CD4-positive, alpha-beta T cell (primary cell): ENCODE data around the gene MXI1. TPM values are rescaled to one million over a fixed set of nuclear protein-coding genes. Genes with fewer than 3 reads are reported as not detected.

Source experiments
- ATAC-seq: fragments of 200-7000 bp; cut with Tn5 transposase; one replicate; pipeline ENCODE4 v1.10.0; 2022; ENCODE audit warnings: mild to moderate bottlenecking; ENCODE audit not compliant: poor library complexity
- CTCF ChIA-PET: fragments of 350-600 bp; sonication (Branson Sonifier 250); formaldehyde crosslinking; loops from one replicate; lab custom pipeline; 2021; ENCODE audit warnings: antibody characterized with exemption, inconsistent platforms; lab: Charles Lee
- POLR2A ChIA-PET: fragments of 350-600 bp; sonication (Branson Sonifier 250); formaldehyde crosslinking; loops from one replicate; lab custom pipeline; 2021; ENCODE audit warnings: antibody characterized with exemption, inconsistent platforms; lab: Charles Lee
- DNase-seq, 14 experiments: peaks; one replicate each; pipeline ENCODE4 v3.0.0-alpha.2; 2013 to 2020; ENCODE audit warnings: mixed read lengths in 2 of 14
- H3K27ac ChIP-seq, 2 donors: one replicate each; pipeline versions ENCODE4 v1.5.1 to v1.7.0; 2013; ENCODE audit warnings: low read length in 2 of 2, low read depth in 1 of 2, mild to moderate bottlenecking in 1 of 2
- H3K27me3 ChIP-seq, 2 experiments: 1 replicate in 1 of 2; 2 replicates in 1 of 2; pipeline versions ENCODE4 v1.6.1 to v1.7.0; 2013; ENCODE audit warnings: low read length in 2 of 2, control low read depth in 1 of 2, mild to moderate bottlenecking in 1 of 2, moderate library complexity in 1 of 2; ENCODE audit not compliant: insufficient read depth in 2 of 2, control insufficient read depth in 1 of 2
- H3K36me3 ChIP-seq: one replicate; pipeline ENCODE4 v1.6.1; 2013; ENCODE audit warnings: low read length, control low read depth; ENCODE audit not compliant: insufficient read depth
- H3K4me1 ChIP-seq: one replicate; pipeline ENCODE4 v1.6.1; 2013; ENCODE audit warnings: low read length, control low read depth; ENCODE audit not compliant: insufficient read depth
- H3K4me3 ChIP-seq: one replicate; pipeline ENCODE4 v1.5.1; 2013; ENCODE audit warnings: mild to moderate bottlenecking, low read length, moderate library complexity
- H3K9me3 ChIP-seq, 2 experiments: 1 replicate in 1 of 2; 2 replicates in 1 of 2; pipeline versions ENCODE4 v1.6.1 to v1.7.0; 2013; ENCODE audit warnings: low read length in 2 of 2, mild to moderate bottlenecking in 2 of 2, control low read depth in 1 of 2, moderate library complexity in 1 of 2; ENCODE audit not compliant: control insufficient read depth in 1 of 2, insufficient read depth in 1 of 2
- H3K27ac Mint-ChIP-seq: one replicate; pipeline ENCODE4 v1.8.0; 2020; ENCODE audit warnings: mixed read lengths
- H3K27me3 Mint-ChIP-seq: one replicate; pipeline ENCODE4 v1.8.0; 2021; ENCODE audit warnings: mixed read lengths
- H3K36me3 Mint-ChIP-seq: one replicate; pipeline ENCODE4 v1.8.0; 2021; ENCODE audit warnings: low read depth, mixed read lengths
- H3K4me1 Mint-ChIP-seq: one replicate; pipeline ENCODE4 v1.8.0; 2021; ENCODE audit warnings: low read depth, mixed read lengths
- H3K4me3 Mint-ChIP-seq: one replicate; pipeline ENCODE4 v1.8.0; 2020; ENCODE audit warnings: mild to moderate bottlenecking, mixed read lengths
- H3K9me3 Mint-ChIP-seq: one replicate; pipeline ENCODE4 v1.8.0; 2020; ENCODE audit warnings: mixed read lengths
- intact Hi-C, 2 experiments: fragments of 100-400 bp; cut with DNase I in 1 of 2; cut with micrococcal nuclease in 1 of 2; formaldehyde crosslinking; loops; one replicate each; pipeline versions ENCODE4 v1.15.1 to v1.9.0; 2023 to 2025; cut with DNase I, micrococcal nuclease
- total RNA-seq, 174 experiments: library from RNA in 2 of 174; stranded (reverse) in 2 of 174; gene quantifications; one replicate each; pipeline ENCODE4 v1.2.3 and lab custom pipeline; 2021 to 2026
- TF ChIP-seq, protein P1 (sequence below): fragments of 200-600 bp; IDR thresholded peaks from one replicate; pipeline ENCODE4 v1.8.0; 2022; ENCODE audit warnings: antibody characterized with exemption, mild to moderate bottlenecking

MXI1 gene
- total RNA-seq, 2 experiments from 2014 or later: 74.3 to 84.3 TPM

DNA sequence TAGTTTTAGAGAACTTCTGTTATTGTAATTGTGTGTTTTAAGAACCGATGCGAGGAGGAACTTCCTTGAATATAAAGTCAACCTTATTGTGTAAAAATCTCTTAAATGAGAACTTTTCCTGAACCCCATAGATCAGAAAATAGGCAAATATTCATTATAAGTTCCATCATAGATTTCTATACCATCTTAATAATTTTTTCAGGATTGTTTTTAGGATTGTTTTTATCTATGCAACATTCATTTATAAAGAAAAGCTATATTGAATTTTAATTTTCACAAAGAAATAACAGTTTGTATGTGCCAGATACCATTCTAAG lies 99.0 kb downstream of the MXI1 start:
- DNase-seq: no peak
- Histone ChIP-seq H3K27ac (no peak overlapping the region), H3K27me3 (no peaks in the 10 kb centered on the region), H3K4me3 (peak overlapping the region; percentile 72), H3K9me3 (no peaks in the 10 kb centered on the region), H3K36me3 (peaks cover 18% of the 10 kb centered on the region), H3K4me1 (peaks cover 19% of the 10 kb centered on the region)
- CTCF ChIA-PET: interaction anchor here (0.7 to 3.8 kb wide), 16 partner anchors 48 to 296 kb away, joined by 3 to 21 read pairs (median 5); partner anchors contain the start of gene SMC3
- ATAC-seq: no peak
- peak overlapping the region; percentile 73 for H3K4me3 Mint-ChIP-seq
- intact Hi-C loops: loop anchor here (1.0 to 10.0 kb wide), 5 partner anchors 48 to 608 kb away; partner anchors contain the start of genes BBIP1 (in 1 of the 2) and SHOC2 (in 1 of the 2)
- H3K27me3 Mint-ChIP-seq: no peaks in the 10 kb centered on the region
- peak overlapping the region; percentile 98 for H3K27ac Mint-ChIP-seq
- H3K36me3 Mint-ChIP-seq: peaks cover 37% of the 10 kb centered on the region
- TF ChIP-seq, protein P1, sequence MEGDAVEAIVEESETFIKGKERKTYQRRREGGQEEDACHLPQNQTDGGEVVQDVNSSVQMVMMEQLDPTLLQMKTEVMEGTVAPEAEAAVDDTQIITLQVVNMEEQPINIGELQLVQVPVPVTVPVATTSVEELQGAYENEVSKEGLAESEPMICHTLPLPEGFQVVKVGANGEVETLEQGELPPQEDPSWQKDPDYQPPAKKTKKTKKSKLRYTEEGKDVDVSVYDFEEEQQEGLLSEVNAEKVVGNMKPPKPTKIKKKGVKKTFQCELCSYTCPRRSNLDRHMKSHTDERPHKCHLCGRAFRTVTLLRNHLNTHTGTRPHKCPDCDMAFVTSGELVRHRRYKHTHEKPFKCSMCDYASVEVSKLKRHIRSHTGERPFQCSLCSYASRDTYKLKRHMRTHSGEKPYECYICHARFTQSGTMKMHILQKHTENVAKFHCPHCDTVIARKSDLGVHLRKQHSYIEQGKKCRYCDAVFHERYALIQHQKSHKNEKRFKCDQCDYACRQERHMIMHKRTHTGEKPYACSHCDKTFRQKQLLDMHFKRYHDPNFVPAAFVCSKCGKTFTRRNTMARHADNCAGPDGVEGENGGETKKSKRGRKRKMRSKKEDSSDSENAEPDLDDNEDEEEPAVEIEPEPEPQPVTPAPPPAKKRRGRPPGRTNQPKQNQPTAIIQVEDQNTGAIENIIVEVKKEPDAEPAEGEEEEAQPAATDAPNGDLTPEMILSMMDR: peak; percentile 49
- H3K9me3 Mint-ChIP-seq: no peaks in the 10 kb centered on the region
- H3K4me1 Mint-ChIP-seq: peaks cover 46% of the 10 kb centered on the region
- POLR2A ChIA-PET: interaction anchor here (0.6 to 4.5 kb wide), 5 partner anchors 98 to 614 kb away, joined by 3 to 82 read pairs (median 11); partner anchors contain the start of genes DUSP5 and MXI1

DNA sequence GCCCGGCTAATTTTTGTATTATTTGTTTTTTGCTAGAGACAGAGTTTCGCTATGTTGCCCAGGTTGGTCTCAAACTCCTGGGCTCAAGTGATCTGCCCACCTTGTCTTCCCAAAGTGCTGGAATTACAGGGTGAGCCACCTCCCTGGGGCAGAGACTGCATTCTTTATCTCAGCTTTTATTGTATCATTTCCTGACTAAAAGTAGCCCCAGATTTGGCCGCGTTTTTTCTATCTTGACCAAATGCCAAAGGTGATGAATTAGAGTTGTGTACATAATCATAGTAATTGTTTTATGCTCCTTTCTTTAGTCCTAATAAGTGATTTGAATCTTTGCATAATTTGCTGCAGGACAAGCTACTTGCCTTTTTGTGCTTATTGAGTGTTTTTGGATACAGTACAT lies 100.4 kb downstream of the MXI1 start:
- Mint-ChIP-seq H3K36me3 (peaks cover 23% of the 10 kb centered on the region), H3K27me3 (no peaks in the 10 kb centered on the region), H3K4me1 (peaks cover 32% of the 10 kb centered on the region), H3K4me3 (no peak overlapping the region), H3K27ac (no peak overlapping the region), H3K9me3 (no peaks in the 10 kb centered on the region)
- H3K36me3 ChIP-seq: peaks cover 4% of the 10 kb centered on the region
- CTCF ChIA-PET: interaction anchor here (3.6 to 3.8 kb wide), 2 partner anchors 239 to 292 kb away, joined by 21 read pairs; no protein-coding TSS in a partner anchor
- ATAC-seq (no peak), DNase-seq (no peak)
- peaks cover 13% of the 10 kb centered on the region for H3K4me1 ChIP-seq
- no peak overlapping the region for H3K4me3 ChIP-seq
- no peaks in the 10 kb centered on the region for H3K27me3 ChIP-seq
- POLR2A ChIA-PET: no interaction called here
- H3K9me3 ChIP-seq: no peaks in the 10 kb centered on the region
- intact Hi-C loops: loop anchor here (2.0 to 10.0 kb wide), 3 partner anchors 293 to 607 kb away; partner anchors contain the start of genes BBIP1 (in 1 of the 2) and SHOC2 (in 1 of the 2)
- H3K27ac ChIP-seq: no peak overlapping the region
- TF ChIP-seq, protein P1: no peak

DNA sequence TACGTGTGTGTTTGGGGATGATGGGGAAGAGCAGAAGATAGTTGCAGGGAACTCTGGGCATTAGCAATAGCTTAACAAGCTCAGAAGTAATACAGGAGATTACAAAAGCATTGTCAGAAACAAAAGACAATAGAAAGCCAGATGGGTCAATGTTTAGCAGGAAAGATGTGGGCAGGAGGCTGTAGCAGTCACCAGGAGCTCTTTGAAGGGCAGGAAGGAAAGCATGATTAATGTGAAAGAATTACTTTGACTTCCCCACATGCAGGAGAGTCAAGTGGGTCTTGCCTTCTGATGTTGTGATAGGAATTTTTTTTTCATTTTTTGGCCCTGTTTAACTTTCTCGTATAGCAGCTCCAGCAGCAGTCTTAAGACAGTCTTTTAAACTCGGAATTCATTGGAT lies 103.3 kb downstream of the MXI1 start:
- no peak overlapping the region for H3K27ac Mint-ChIP-seq
- H3K4me3 Mint-ChIP-seq: no peak overlapping the region
- CTCF ChIA-PET: interaction anchor here (0.7 to 2.0 kb wide), 2 partner anchors 43 to 289 kb away, joined by 3 to 5 read pairs; no protein-coding TSS in a partner anchor
- Histone ChIP-seq H3K36me3 (no peaks in the 10 kb centered on the region), H3K9me3 (no peaks in the 10 kb centered on the region), H3K4me3 (no peak overlapping the region), H3K4me1 (peaks cover 4% of the 10 kb centered on the region), H3K27ac (no peak overlapping the region), H3K27me3 (no peaks in the 10 kb centered on the region)
- ATAC-seq (no peak), DNase-seq (no peak)
- no peaks in the 10 kb centered on the region for H3K9me3 Mint-ChIP-seq
- TF ChIP-seq, protein P1: no peak
- no peaks in the 10 kb centered on the region for H3K27me3 Mint-ChIP-seq
- H3K4me1 Mint-ChIP-seq: peaks cover 6% of the 10 kb centered on the region
- POLR2A ChIA-PET: no interaction called here
- no peaks in the 10 kb centered on the region for H3K36me3 Mint-ChIP-seq
- intact Hi-C loops: loop anchor here (1.0 to 10.0 kb wide), 5 partner anchors 236 to 1824 kb away; no protein-coding TSS in a partner anchor
